OCI-LY1 (cell line): ENCODE results near the gene CCDC7.

Experiments
- H2AFZ ChIP-seq: fragments of 200-600 bp; sonication (generic), shearing (Covaris generic); 2 replicates; pipeline ENCODE4 v1.6.0; 2014; ENCODE audit warnings: antibody characterized with exemption, mild to moderate bottlenecking, low read length
- H3F3A ChIP-seq: fragments of 200-600 bp; sonication (generic), shearing (Covaris generic); 2 replicates; pipeline ENCODE4 v1.6.0; 2014; ENCODE audit warnings: mild to moderate bottlenecking, antibody characterized with exemption, low read length, moderate library complexity; ENCODE audit not compliant: insufficient read depth
- H3K27ac ChIP-seq: fragments of 200-600 bp; sonication (generic); 2 replicates; pipeline ENCODE4 v1.5.1; 2014; ENCODE audit warnings: low read length, mixed run types, mild to moderate bottlenecking, low read depth; ENCODE audit not compliant: poor library complexity, severe bottlenecking
- H3K27me3 ChIP-seq: fragments of 200-600 bp; sonication (generic); 2 replicates; pipeline ENCODE4 v1.6.0; 2014; ENCODE audit warnings: antibody characterized with exemption, mild to moderate bottlenecking, low read length, moderate library complexity; ENCODE audit not compliant: insufficient read depth
- H3K36me3 ChIP-seq: fragments of 200-600 bp; sonication (generic); 2 replicates; pipeline ENCODE4 v1.6.1; 2014; ENCODE audit warnings: mild to moderate bottlenecking, antibody characterized with exemption, low read length, moderate library complexity, mixed read lengths; ENCODE audit not compliant: insufficient read depth
- H3K4me1 ChIP-seq: fragments of 200-600 bp; sonication (generic); 2 replicates; pipeline ENCODE4 v1.5.1; 2014; ENCODE audit warnings: mild to moderate bottlenecking, low read length, moderate library complexity; ENCODE audit not compliant: insufficient read depth, severe bottlenecking
- H3K4me2 ChIP-seq: fragments of 200-600 bp; sonication (generic), shearing (Covaris generic); 2 replicates; pipeline ENCODE4 v1.6.1; 2014; ENCODE audit warnings: low read length
- H3K4me3 ChIP-seq: fragments of 200-600 bp; sonication (generic); 2 replicates; pipeline ENCODE4 v1.5.1; 2014; ENCODE audit warnings: low read length, low read depth, mild to moderate bottlenecking, mixed read lengths; ENCODE audit not compliant: poor library complexity, severe bottlenecking
- H3K79me2 ChIP-seq: fragments of 200-600 bp; shearing (Covaris generic); 2 replicates; pipeline ENCODE4 v1.6.1; 2016; ENCODE audit warnings: mixed run types, low read length, mixed read lengths; ENCODE audit not compliant: insufficient read depth
- H3K9ac ChIP-seq: fragments of 200-600 bp; sonication (generic), shearing (Covaris generic); 2 replicates; pipeline ENCODE4 v1.6.1; 2014; ENCODE audit warnings: mild to moderate bottlenecking, low read length, mixed read lengths
- H3K9me2 ChIP-seq: fragments of 200-600 bp; sonication (generic), shearing (Covaris generic); 2 replicates; pipeline ENCODE4 v1.6.1; 2014; ENCODE audit warnings: low read depth, mild to moderate bottlenecking, low read length, mixed read lengths
- H3K9me3 ChIP-seq: fragments of 200-600 bp; shearing (Covaris generic); 2 replicates; pipeline ENCODE4 v1.6.1; 2014; ENCODE audit warnings: low read length, mixed read lengths
- H4K20me1 ChIP-seq: fragments of 200-600 bp; sonication (generic), shearing (Covaris generic); 2 replicates; pipeline ENCODE4 v1.6.0; 2016; ENCODE audit warnings: mild to moderate bottlenecking, low read length; ENCODE audit not compliant: insufficient read depth
- EZH2 ChIP-seq: fragments of 200-600 bp; sonication (generic), shearing (Covaris generic); IDR thresholded peaks from 2 replicates; pipeline ENCODE4 v1.8.0; 2017; ENCODE audit warnings: borderline replicate concordance, mixed run types, mild to moderate bottlenecking, antibody characterized with exemption, low read length, moderate library complexity, mixed read lengths
- TF ChIP-seq, protein P1 (sequence below): fragments of 200-600 bp; sonication (generic), shearing (Covaris generic); IDR thresholded peaks from 2 replicates; pipeline ENCODE4 v1.5.1; 2017; ENCODE audit warnings: mild to moderate bottlenecking, antibody characterized with exemption, low read length, moderate library complexity, mixed read lengths

Gene CCDC7

DNA sequence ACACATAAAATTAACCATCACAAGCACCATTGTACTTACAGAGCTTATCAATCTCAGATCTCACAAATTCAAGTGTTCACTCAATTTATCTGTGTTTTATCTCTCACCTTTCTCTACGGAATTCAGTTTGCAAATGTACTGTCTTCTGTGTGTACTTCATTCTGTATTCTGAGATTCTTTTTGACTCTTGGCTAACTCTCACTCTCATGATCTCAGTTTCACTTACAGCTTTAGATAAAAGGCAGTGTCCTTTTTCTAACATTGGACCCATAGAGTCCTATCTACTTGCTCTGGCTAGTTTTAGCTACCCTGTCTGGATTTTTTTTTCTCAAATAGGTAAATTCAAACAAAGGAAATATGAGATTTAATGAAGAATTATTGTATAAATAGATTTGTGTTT is 176.0 kb downstream of the CCDC7 start:
- Histone ChIP-seq H3K4me2 (no peak overlapping the region), H2AFZ (no peak overlapping the region), H3K4me1 (no peaks in the 10 kb centered on the region), H3K27ac (no peak overlapping the region), H3K4me3 (no peak overlapping the region), H3K9me2 (no peaks in the 10 kb centered on the region), H3K27me3 (no peaks in the 10 kb centered on the region), H3K9ac (no peak overlapping the region), H3K36me3 (no peaks in the 10 kb centered on the region), H4K20me1 (no peaks in the 10 kb centered on the region), H3F3A (no peaks in the 10 kb centered on the region), H3K79me2 (no peaks in the 10 kb centered on the region), H3K9me3 (peaks cover 4% of the 10 kb centered on the region; the same call in 1 of the 2 replicates)
- TF ChIP-seq EZH2: no peak

DNA sequence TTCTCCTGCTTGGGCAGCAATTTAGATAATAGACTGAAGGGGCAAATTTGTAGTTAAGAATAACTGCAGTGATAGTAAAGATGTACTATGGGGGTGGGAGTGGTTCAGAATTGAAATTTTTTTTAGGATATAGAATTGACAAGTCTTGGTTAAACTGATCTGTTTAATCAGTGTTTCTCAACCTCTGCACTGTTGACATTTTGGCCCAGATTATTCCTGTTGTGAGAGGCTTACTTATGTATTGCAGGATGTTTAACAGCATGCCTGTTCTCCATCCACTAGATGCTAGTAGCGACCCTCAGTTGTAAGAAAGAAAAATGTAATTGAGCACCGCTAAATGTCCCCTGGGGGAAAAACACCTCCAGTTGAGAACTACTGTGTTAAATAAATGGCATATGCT is 176.5 kb downstream of the CCDC7 start:
- no peaks in the 10 kb centered on the region for H3K79me2 ChIP-seq
- no peaks in the 10 kb centered on the region for H3F3A ChIP-seq
- H3K9me3 ChIP-seq: peaks cover 4% of the 10 kb centered on the region; the same call in 1 of the 2 replicates
- no peaks in the 10 kb centered on the region for H3K9me2 ChIP-seq
- no peaks in the 10 kb centered on the region for H3K27me3 ChIP-seq
- no peaks in the 10 kb centered on the region for H3K4me1 ChIP-seq
- H4K20me1 ChIP-seq: no peaks in the 10 kb centered on the region
- H3K9ac ChIP-seq: no peak overlapping the region
- no peaks in the 10 kb centered on the region for H3K36me3 ChIP-seq
- H2AFZ ChIP-seq: no peak overlapping the region
- no peak overlapping the region for H3K27ac ChIP-seq
- no peak overlapping the region for H3K4me3 ChIP-seq
- TF ChIP-seq, protein P1, sequence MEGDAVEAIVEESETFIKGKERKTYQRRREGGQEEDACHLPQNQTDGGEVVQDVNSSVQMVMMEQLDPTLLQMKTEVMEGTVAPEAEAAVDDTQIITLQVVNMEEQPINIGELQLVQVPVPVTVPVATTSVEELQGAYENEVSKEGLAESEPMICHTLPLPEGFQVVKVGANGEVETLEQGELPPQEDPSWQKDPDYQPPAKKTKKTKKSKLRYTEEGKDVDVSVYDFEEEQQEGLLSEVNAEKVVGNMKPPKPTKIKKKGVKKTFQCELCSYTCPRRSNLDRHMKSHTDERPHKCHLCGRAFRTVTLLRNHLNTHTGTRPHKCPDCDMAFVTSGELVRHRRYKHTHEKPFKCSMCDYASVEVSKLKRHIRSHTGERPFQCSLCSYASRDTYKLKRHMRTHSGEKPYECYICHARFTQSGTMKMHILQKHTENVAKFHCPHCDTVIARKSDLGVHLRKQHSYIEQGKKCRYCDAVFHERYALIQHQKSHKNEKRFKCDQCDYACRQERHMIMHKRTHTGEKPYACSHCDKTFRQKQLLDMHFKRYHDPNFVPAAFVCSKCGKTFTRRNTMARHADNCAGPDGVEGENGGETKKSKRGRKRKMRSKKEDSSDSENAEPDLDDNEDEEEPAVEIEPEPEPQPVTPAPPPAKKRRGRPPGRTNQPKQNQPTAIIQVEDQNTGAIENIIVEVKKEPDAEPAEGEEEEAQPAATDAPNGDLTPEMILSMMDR: no peak
- no peak for TF ChIP-seq EZH2
- H3K4me2 ChIP-seq: no peak overlapping the region

GRCh38 chr10:32627183-32627582 is 181.2 kb downstream of the CCDC7 start:
- H3K79me2 ChIP-seq: no peaks in the 10 kb centered on the region
- no peak overlapping the region for H3K27ac ChIP-seq
- no peaks in the 10 kb centered on the region for H3K27me3 ChIP-seq
- no peak overlapping the region for H3K4me2 ChIP-seq
- H4K20me1 ChIP-seq: no peaks in the 10 kb centered on the region
- no peak overlapping the region for H2AFZ ChIP-seq
- H3F3A ChIP-seq: no peaks in the 10 kb centered on the region
- H3K4me3 ChIP-seq: no peak overlapping the region
- peaks cover 4% of the 10 kb centered on the region; the same call in 1 of the 2 replicates for H3K9me3 ChIP-seq
- TF ChIP-seq EZH2: no peak
- TF ChIP-seq, protein P1: no peak
- H3K4me1 ChIP-seq: no peaks in the 10 kb centered on the region
- no peaks in the 10 kb centered on the region for H3K36me3 ChIP-seq
- no peak overlapping the region for H3K9ac ChIP-seq
- no peaks in the 10 kb centered on the region for H3K9me2 ChIP-seq

DNA sequence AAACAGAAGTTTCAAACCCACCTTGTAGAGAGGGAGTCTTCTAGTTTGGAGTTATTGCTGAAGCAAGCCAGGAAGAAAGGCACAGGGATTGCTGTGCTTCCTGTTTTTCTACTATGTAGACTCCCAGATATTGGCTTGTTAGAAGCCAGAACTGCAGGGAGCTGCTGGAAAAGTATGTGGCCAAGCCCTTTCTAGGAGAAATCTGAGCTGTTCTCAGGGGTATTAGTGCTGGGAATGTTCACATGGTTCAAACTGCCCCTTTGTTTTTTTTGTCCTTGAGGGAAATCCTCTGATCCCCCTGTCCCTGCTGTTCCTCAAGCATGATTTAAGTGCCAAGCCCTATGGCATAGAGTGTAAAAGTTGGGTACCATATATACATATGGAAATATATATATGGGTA is 184.0 kb downstream of the CCDC7 start:
- no peak overlapping the region for H2AFZ ChIP-seq
- no peaks in the 10 kb centered on the region for H3K79me2 ChIP-seq
- H3K27ac ChIP-seq: no peak overlapping the region
- no peaks in the 10 kb centered on the region for H3K4me1 ChIP-seq
- TF ChIP-seq, protein P1: no peak
- TF ChIP-seq EZH2: no peak
- H3K4me3 ChIP-seq: no peak overlapping the region
- H3K9me2 ChIP-seq: no peaks in the 10 kb centered on the region
- no peaks in the 10 kb centered on the region for H3F3A ChIP-seq
- no peak overlapping the region for H3K4me2 ChIP-seq
- H3K27me3 ChIP-seq: no peaks in the 10 kb centered on the region
- H3K9me3 ChIP-seq: peaks cover 4% of the 10 kb centered on the region; the same call in 1 of the 2 replicates
- H4K20me1 ChIP-seq: no peaks in the 10 kb centered on the region
- no peaks in the 10 kb centered on the region for H3K36me3 ChIP-seq
- H3K9ac ChIP-seq: no peak overlapping the region
